Measurements from ENCODE around the gene SENP6. TPM values are rescaled to one million over a fixed set of nuclear protein-coding genes. Genes with fewer than 3 reads are reported as not detected.
"Not testable (repeated sequence)": the region's sequence is repeated elsewhere in the genome, so short reads cannot be mapped to it uniquely, and the experiment has no call there.

Gene SENP6
- total and polyA plus RNA-seq, 4 donors: 31.8 to 147 (median 101) TPM

GRCh38 chr6:75624988-75625387, 23.3 kb downstream of the SENP6 start:
- 76 to 89% methylated on average over 6 to 7 of the region's 7 CpGs for WGBS, 2 donors
- no peak overlapping the region for H3K4me3 ChIP-seq (ENCODE audit: low read length in 2 of 2)
- peaks cover 3% of the 10 kb centered on the region in 2 donors for H3K4me1 ChIP-seq (ENCODE audit: control insufficient read depth in 1 of 2, insufficient read depth in 2 of 2, low read length in 2 of 2)
- no peak overlapping the region for H3K27ac ChIP-seq (ENCODE audit: low read depth in 1 of 2, low read length in 2 of 2)
- H3K9me3 ChIP-seq (ENCODE audit: control insufficient read depth, low read length): no peaks in the 10 kb centered on the region
- ATAC-seq (ENCODE audit: low FRiP score) (no peak), DNase-seq (no peak)
- no peaks in the 10 kb centered on the region for H3K36me3 ChIP-seq (ENCODE audit: control insufficient read depth in 1 of 2, insufficient read depth in 2 of 2, low read length in 1 of 2)
- no peaks in the 10 kb centered on the region for H3K27me3 ChIP-seq (ENCODE audit: control insufficient read depth in 1 of 2, insufficient read depth in 2 of 2, low read length in 1 of 2)
- intact Hi-C loops (cut with DNase I): no loop called here

GRCh38 chr6:75626561-75626960, 24.9 kb downstream of the SENP6 start:
- Histone ChIP-seq H3K27me3 (ENCODE audit: control insufficient read depth in 1 of 2, insufficient read depth in 2 of 2, low read length in 1 of 2) (no peaks in the 10 kb centered on the region), H3K27ac (ENCODE audit: low read depth in 1 of 2, low read length in 2 of 2) (no peak overlapping the region), H3K4me3 (ENCODE audit: low read length in 2 of 2) (no peak overlapping the region), H3K4me1 (ENCODE audit: control insufficient read depth in 1 of 2, insufficient read depth in 2 of 2, low read length in 2 of 2) (no peaks in the 10 kb centered on the region), H3K36me3 (ENCODE audit: control insufficient read depth in 1 of 2, insufficient read depth in 2 of 2, low read length in 1 of 2) (no peaks in the 10 kb centered on the region), H3K9me3 (ENCODE audit: control insufficient read depth, low read length) (no peaks in the 10 kb centered on the region)
- intact Hi-C loops (cut with DNase I): no loop called here
- 88% methylated on average over 2 of the region's 2 CpGs for WGBS, 2 donors
- DNase-seq (no peak), ATAC-seq (ENCODE audit: low FRiP score) (no peak)

GRCh38 chr6:75627708-75628107, 26.0 kb downstream of the SENP6 start:
- ATAC-seq (ENCODE audit: low FRiP score); H3K4me3 ChIP-seq (ENCODE audit: low read length in 2 of 2): not testable (repeated sequence)

GRCh38 chr6:75631859-75632635, 30.4 kb downstream of the SENP6 start:
- H3K9me3 ChIP-seq (ENCODE audit: control insufficient read depth, low read length): no peaks in the 10 kb centered on the region
- no peaks in the 10 kb centered on the region for H3K36me3 ChIP-seq (ENCODE audit: control insufficient read depth in 1 of 2, insufficient read depth in 2 of 2, low read length in 1 of 2)
- no peaks in the 10 kb centered on the region for H3K4me1 ChIP-seq (ENCODE audit: control insufficient read depth in 1 of 2, insufficient read depth in 2 of 2, low read length in 2 of 2)
- ATAC-seq (ENCODE audit: low FRiP score): no peak
- H3K4me3 ChIP-seq (ENCODE audit: low read length in 2 of 2): no peak overlapping the region
- no peak for DNase-seq
- 50 to 54% methylated on average over 5 of the region's 5 CpGs for WGBS, 2 donors
- H3K27ac ChIP-seq (ENCODE audit: low read depth in 1 of 2, low read length in 2 of 2): no peak overlapping the region
- intact Hi-C loops (cut with DNase I): no loop called here
- no peaks in the 10 kb centered on the region for H3K27me3 ChIP-seq (ENCODE audit: control insufficient read depth in 1 of 2, insufficient read depth in 2 of 2, low read length in 1 of 2)

More at GRCh38 chr6:75627708-75628107, 26.0 kb downstream of the SENP6 start:
- H3K27ac ChIP-seq (ENCODE audit: low read depth in 1 of 2, low read length in 2 of 2); H3K36me3 ChIP-seq (ENCODE audit: control insufficient read depth in 1 of 2, insufficient read depth in 2 of 2, low read length in 1 of 2); H3K27me3 ChIP-seq (ENCODE audit: control insufficient read depth in 1 of 2, insufficient read depth in 2 of 2, low read length in 1 of 2); intact Hi-C loops (cut with DNase I); H3K9me3 ChIP-seq (ENCODE audit: control insufficient read depth, low read length); H3K4me1 ChIP-seq (ENCODE audit: control insufficient read depth in 1 of 2, insufficient read depth in 2 of 2, low read length in 2 of 2); DNase-seq: not testable (repeated sequence)
- WGBS, 2 donors: 94 to 96% methylated on average over 9 of the region's 9 CpGs

- no peak for ATAC-seq (ENCODE audit: low FRiP score)
- Histone ChIP-seq H3K27me3 (ENCODE audit: control insufficient read depth in 1 of 2, insufficient read depth in 2 of 2, low read length in 1 of 2) (no peaks in the 10 kb centered on the region), H3K9me3 (ENCODE audit: control insufficient read depth, low read length) (no peaks in the 10 kb centered on the region), H3K4me1 (ENCODE audit: control insufficient read depth in 1 of 2, insufficient read depth in 2 of 2, low read length in 2 of 2) (no peaks in the 10 kb centered on the region), H3K27ac (ENCODE audit: low read depth in 1 of 2, low read length in 2 of 2) (no peak overlapping the region), H3K4me3 (ENCODE audit: low read length in 2 of 2) (no peak overlapping the region), H3K36me3 (ENCODE audit: control insufficient read depth in 1 of 2, insufficient read depth in 2 of 2, low read length in 1 of 2) (no peaks in the 10 kb centered on the region)
- intact Hi-C loops (cut with DNase I): no loop called here
- no peak for DNase-seq
- WGBS, 2 donors: 15 to 28% methylated on average over 1 of the region's 1 CpG
Observed at GRCh38 chr6:75633045-75633444, 31.4 kb downstream of the SENP6 start.

- Histone ChIP-seq H3K4me3 (ENCODE audit: low read length in 2 of 2) (no peak overlapping the region), H3K4me1 (ENCODE audit: control insufficient read depth in 1 of 2, insufficient read depth in 2 of 2, low read length in 2 of 2) (peaks cover 0 to 2% of the 10 kb centered on the region in 2 donors), H3K27ac (ENCODE audit: low read depth in 1 of 2, low read length in 2 of 2) (no peak overlapping the region), H3K36me3 (ENCODE audit: control insufficient read depth in 1 of 2, insufficient read depth in 2 of 2, low read length in 1 of 2) (peaks cover 2 to 3% of the 10 kb centered on the region in 2 donors), H3K27me3 (ENCODE audit: control insufficient read depth in 1 of 2, insufficient read depth in 2 of 2, low read length in 1 of 2) (no peaks in the 10 kb centered on the region), H3K9me3 (ENCODE audit: control insufficient read depth, low read length) (no peaks in the 10 kb centered on the region)
- intact Hi-C loops (cut with DNase I): no loop called here
- WGBS, 2 donors: 93 to 94% methylated on average over 5 of the region's 5 CpGs
- DNase-seq: no peak
- ATAC-seq (ENCODE audit: low FRiP score): no peak
Observed at GRCh38 chr6:75642311-75642710, 40.6 kb downstream of the SENP6 start.

- no peaks in the 10 kb centered on the region for H3K27me3 ChIP-seq (ENCODE audit: control insufficient read depth in 1 of 2, insufficient read depth in 2 of 2, low read length in 1 of 2)
- no peak for ATAC-seq (ENCODE audit: low FRiP score)
- H3K9me3 ChIP-seq (ENCODE audit: control insufficient read depth, low read length): no peaks in the 10 kb centered on the region
- no peak for DNase-seq
- 96% methylated on average over 1 of the region's 1 CpG for WGBS, 2 donors
- peaks cover 0 to 2% of the 10 kb centered on the region in 2 donors for H3K4me1 ChIP-seq (ENCODE audit: control insufficient read depth in 1 of 2, insufficient read depth in 2 of 2, low read length in 2 of 2)
- peaks cover 2 to 3% of the 10 kb centered on the region in 2 donors for H3K36me3 ChIP-seq (ENCODE audit: control insufficient read depth in 1 of 2, insufficient read depth in 2 of 2, low read length in 1 of 2)
- no peak overlapping the region for H3K27ac ChIP-seq (ENCODE audit: low read depth in 1 of 2, low read length in 2 of 2)
- H3K4me3 ChIP-seq (ENCODE audit: low read length in 2 of 2): no peak overlapping the region
- intact Hi-C loops (cut with DNase I): no loop called here
Observed at GRCh38 chr6:75643173-75643572, 41.5 kb downstream of the SENP6 start.

- H3K9me3 ChIP-seq (ENCODE audit: control insufficient read depth, low read length): no peaks in the 10 kb centered on the region
- H3K36me3 ChIP-seq (ENCODE audit: control insufficient read depth in 1 of 2, insufficient read depth in 2 of 2, low read length in 1 of 2): peaks cover 0 to 5% of the 10 kb centered on the region in 2 donors
- DNase-seq (no peak), ATAC-seq (ENCODE audit: low FRiP score) (no peak)
- intact Hi-C loops (cut with DNase I): no loop called here
- no peaks in the 10 kb centered on the region for H3K27me3 ChIP-seq (ENCODE audit: control insufficient read depth in 1 of 2, insufficient read depth in 2 of 2, low read length in 1 of 2)
- H3K4me1 ChIP-seq (ENCODE audit: control insufficient read depth in 1 of 2, insufficient read depth in 2 of 2, low read length in 2 of 2): no peaks in the 10 kb centered on the region
- H3K4me3 ChIP-seq (ENCODE audit: low read length in 2 of 2): no peak overlapping the region
- H3K27ac ChIP-seq (ENCODE audit: low read depth in 1 of 2, low read length in 2 of 2): no peak overlapping the region
Observed at GRCh38 chr6:75656479-75656878, 54.8 kb downstream of the SENP6 start.

GRCh38 chr6:75657327-75657726, 55.6 kb downstream of the SENP6 start:
- ATAC-seq (ENCODE audit: low FRiP score) (no peak), DNase-seq (no peak)
- H3K9me3 ChIP-seq (ENCODE audit: control insufficient read depth, low read length): no peaks in the 10 kb centered on the region
- no peaks in the 10 kb centered on the region for H3K4me1 ChIP-seq (ENCODE audit: control insufficient read depth in 1 of 2, insufficient read depth in 2 of 2, low read length in 2 of 2)
- H3K36me3 ChIP-seq (ENCODE audit: control insufficient read depth in 1 of 2, insufficient read depth in 2 of 2, low read length in 1 of 2): peaks cover 0 to 7% of the 10 kb centered on the region in 2 donors
- 72% methylated on average over 3 of the region's 3 CpGs for WGBS, 2 donors
- intact Hi-C loops (cut with DNase I): no loop called here
- H3K27me3 ChIP-seq (ENCODE audit: control insufficient read depth in 1 of 2, insufficient read depth in 2 of 2, low read length in 1 of 2): no peaks in the 10 kb centered on the region
- H3K4me3 ChIP-seq (ENCODE audit: low read length in 2 of 2): no peak overlapping the region
- H3K27ac ChIP-seq (ENCODE audit: low read depth in 1 of 2, low read length in 2 of 2): no peak overlapping the region

All from aorta (tissue), 5 donors.